ENCODE data around the gene BCL2. TPM values are rescaled to one million over a fixed set of nuclear protein-coding genes. Genes with fewer than 3 reads are reported as not detected.

BCL2 gene
- total and polyA plus RNA-seq, 9 of the 15 experiments (the other 6 are each of a cell fraction or from before 2014, with no cell fraction given) = 0.10 to 1.1 (median 0.65) TPM

DNA sequence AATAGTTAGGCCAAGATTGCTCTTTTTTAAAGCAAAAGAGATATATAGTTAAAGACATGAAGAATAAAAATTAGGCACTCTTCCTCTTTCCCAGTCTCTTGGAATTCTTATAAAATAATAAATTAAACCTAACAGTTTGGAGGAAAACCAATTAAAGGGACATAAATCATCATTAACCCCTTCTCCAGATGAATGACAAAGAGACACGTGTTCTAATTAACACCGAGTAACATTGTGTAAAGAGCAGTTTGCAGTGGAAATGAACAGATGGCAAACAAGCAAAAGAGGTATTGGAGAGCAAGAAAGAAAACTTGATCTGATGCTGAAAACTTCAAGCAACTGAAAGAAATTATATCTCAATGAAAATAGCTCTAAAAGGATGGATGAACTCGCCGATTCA lies 48.4 kb downstream of the BCL2 start:
- 3% methylated on average over 4 of the region's 4 CpGs for WGBS (ENCODE audit: insufficient coverage, low coverage, missing lambda C conversion rate)
- ChIA-PET CTCF (ENCODE audit: low intra/inter-chr PET ratio) (no interaction called here), POLR2A (interaction anchor here (1.2 kb wide), 1 partner anchor 11 kb away, joined by 4 read pairs; no protein-coding TSS in a partner anchor)
- BruUV-seq (replicated peaks) = no TSS peak
- Histone ChIP-seq H3K9ac (ENCODE audit: insufficient read depth in 1 of 2, low read depth in 2 of 2, low read length in 2 of 2) (no peak overlapping the region), H3K9me3 (replicated peaks; ENCODE audit: control insufficient read depth, insufficient read depth, low read depth, low read length) (no peaks in the 10 kb centered on the region), H3K4me3 (no peak overlapping the region), H3K27ac (ENCODE audit: extremely low read depth, low read depth, low read length) (no peak overlapping the region), H3K4me2 (ENCODE audit: insufficient read depth, low read length) (no peak overlapping the region), H3K79me2 (ENCODE audit: control insufficient read depth, insufficient read depth, low read length) (no peaks in the 10 kb centered on the region), H2AFZ (ENCODE audit: low read depth, low read length) (no peak overlapping the region), H3K36me3 (ENCODE audit: control insufficient read depth, insufficient read depth, low read length) (no peaks in the 10 kb centered on the region), H3K27me3 (ENCODE audit: control insufficient read depth in 2 of 2, insufficient read depth in 2 of 2, low read length in 2 of 2) (peaks cover 2 to 13% of the 10 kb centered on the region in 2 experiments; a peak in 3 of 5 replicates), H3K9me1 (ENCODE audit: control insufficient read depth, insufficient read depth, low read length) (no peaks in the 10 kb centered on the region), H3K4me1 (replicated peaks in 1 of 2; ENCODE audit: control insufficient read depth in 2 of 2, insufficient read depth in 2 of 2, low read length in 2 of 2) (no peaks in the 10 kb centered on the region), H4K20me1 (replicated peaks; ENCODE audit: control insufficient read depth, insufficient read depth, low read length) (no peaks in the 10 kb centered on the region; the same call in 1 of the 2 replicates)
- TF ChIP-seq TCF7L2 (IDR thresholded peaks at IDR 0.05; ENCODE audit: low read depth, low read length) (no peak), ZNF445 (CRISPR knock-in tag; IDR thresholded peaks at IDR 0.05; ENCODE audit: low read depth) (no peak), GATA2 (CRISPR knock-in tag; IDR thresholded peaks at IDR 0.05) (no peak), NR4A1 (CRISPR knock-in tag; IDR thresholded peaks at IDR 0.05) (no peak), NR4A1 (tag; IDR thresholded peaks at IDR 0.05) (no peak)
- intact Hi-C loops (cut with micrococcal nuclease) (no loop called here), in situ Hi-C loops (cut with MboI) (no loop called here)
- FAIRE-seq = no peak
- DNase-seq (ENCODE audit: extremely low read depth in 1 of 4, low spot score in 3 of 4) = no peak
- no peak for ATAC-seq

GRCh38 chr18:63267975-63268721 lies 51.4 kb downstream of the BCL2 start:
- BruUV-seq (replicated peaks) = no TSS peak
- Histone ChIP-seq H3K27me3 (ENCODE audit: control insufficient read depth in 2 of 2, insufficient read depth in 2 of 2, low read length in 2 of 2) (peaks cover 0 to 15% of the 10 kb centered on the region in 2 experiments; a peak in 3 of 5 replicates), H2AFZ (ENCODE audit: low read depth, low read length) (no peak overlapping the region), H3K9me3 (replicated peaks; ENCODE audit: control insufficient read depth, insufficient read depth, low read depth, low read length) (no peaks in the 10 kb centered on the region), H3K4me2 (ENCODE audit: insufficient read depth, low read length) (no peak overlapping the region), H3K9me1 (ENCODE audit: control insufficient read depth, insufficient read depth, low read length) (no peaks in the 10 kb centered on the region), H3K9ac (ENCODE audit: insufficient read depth in 1 of 2, low read depth in 2 of 2, low read length in 2 of 2) (no peak overlapping the region), H3K27ac (ENCODE audit: extremely low read depth, low read depth, low read length) (no peak overlapping the region), H4K20me1 (replicated peaks; ENCODE audit: control insufficient read depth, insufficient read depth, low read length) (no peaks in the 10 kb centered on the region; the same call in 1 of the 2 replicates), H3K79me2 (ENCODE audit: control insufficient read depth, insufficient read depth, low read length) (no peaks in the 10 kb centered on the region), H3K4me3 (no peak overlapping the region), H3K36me3 (ENCODE audit: control insufficient read depth, insufficient read depth, low read length) (no peaks in the 10 kb centered on the region), H3K4me1 (replicated peaks in 1 of 2; ENCODE audit: control insufficient read depth in 2 of 2, insufficient read depth in 2 of 2, low read length in 2 of 2) (no peaks in the 10 kb centered on the region)
- CTCF ChIA-PET (ENCODE audit: low intra/inter-chr PET ratio) = no interaction called here
- DNase-seq (ENCODE audit: extremely low read depth in 1 of 4, low spot score in 3 of 4) = no peak
- ATAC-seq = no peak
- WGBS (ENCODE audit: insufficient coverage, low coverage, missing lambda C conversion rate) = 0% methylated on average over 8 of the region's 8 CpGs
- FAIRE-seq = no peak
- TF ChIP-seq, protein P1, sequence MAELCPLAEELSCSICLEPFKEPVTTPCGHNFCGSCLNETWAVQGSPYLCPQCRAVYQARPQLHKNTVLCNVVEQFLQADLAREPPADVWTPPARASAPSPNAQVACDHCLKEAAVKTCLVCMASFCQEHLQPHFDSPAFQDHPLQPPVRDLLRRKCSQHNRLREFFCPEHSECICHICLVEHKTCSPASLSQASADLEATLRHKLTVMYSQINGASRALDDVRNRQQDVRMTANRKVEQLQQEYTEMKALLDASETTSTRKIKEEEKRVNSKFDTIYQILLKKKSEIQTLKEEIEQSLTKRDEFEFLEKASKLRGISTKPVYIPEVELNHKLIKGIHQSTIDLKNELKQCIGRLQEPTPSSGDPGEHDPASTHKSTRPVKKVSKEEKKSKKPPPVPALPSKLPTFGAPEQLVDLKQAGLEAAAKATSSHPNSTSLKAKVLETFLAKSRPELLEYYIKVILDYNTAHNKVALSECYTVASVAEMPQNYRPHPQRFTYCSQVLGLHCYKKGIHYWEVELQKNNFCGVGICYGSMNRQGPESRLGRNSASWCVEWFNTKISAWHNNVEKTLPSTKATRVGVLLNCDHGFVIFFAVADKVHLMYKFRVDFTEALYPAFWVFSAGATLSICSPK (IDR thresholded peaks at IDR 0.05; ENCODE audit: borderline replicate concordance) = no peak
- TF ChIP-seq SRSF1 (IDR thresholded peaks at IDR 0.05; ENCODE audit: low read depth, low read length) (no peak), SMC3 (conservative IDR thresholded peaks at IDR 0.05; ENCODE audit: insufficient read depth, low read depth, low read length) (no peak)
- POLR2A ChIA-PET = no interaction called here
- intact Hi-C loops (cut with micrococcal nuclease) = no loop called here
- in situ Hi-C loops (cut with MboI) = no loop called here

All from K562 (cell line).